HepG2 (cell line): ENCODE results near the gene GTSF1L. TPM values are rescaled to one million over a fixed set of nuclear protein-coding genes. Genes with fewer than 3 reads are reported as not detected.

Experiments used
- ATAC-seq: fragments of 200-7000 bp; cut with Tn5 transposase; 3 replicates; pipeline ENCODE4 v1.9.1; 2020; ENCODE audit warnings: mild to moderate bottlenecking, moderate library complexity
- BruUV-seq: library from RNA; stranded (reverse); fragments of 400-500 nt; replicated peaks from 2 replicates; lab custom pipeline; 2021; lab: Mats Ljungman, UMichigan
- CTCF ChIA-PET: fragments of 300-600 bp; formaldehyde crosslinking; extraction: SDS; loops from one replicate; lab custom pipeline; 2021; ENCODE audit warnings: low total read pairs, inconsistent platforms, low intra/inter-chr PET ratio; lab: Yijun Ruan, JAX
- POLR2A ChIA-PET: fragments of 350-600 bp; sonication (Branson Sonifier 250); formaldehyde crosslinking; loops from one replicate; lab custom pipeline; 2020; ENCODE audit warnings: antibody characterized with exemption, inconsistent platforms; lab: Yijun Ruan, JAX
- DNase-seq: peaks from one replicate; pipeline ENCODE4 v3.0.0-alpha.2; 2015; ENCODE audit warnings: low spot score
- FAIRE-seq: peaks from 3 replicates; lab custom pipeline; 2011; peaks lifted over from hg19 to GRCh38; lab: Jason Lieb, UNC
- H2AFZ ChIP-seq: one replicate; pipeline ENCODE4 v1.6.1; 2011; ENCODE audit warnings: low read length, inconsistent platforms
- H3K27ac ChIP-seq: fragments of 300-600 bp; 3 replicates; pipeline ENCODE4 v1.8.0; 2011; ENCODE audit warnings: mixed run types, mild to moderate bottlenecking, mixed read lengths, low read length, inconsistent platforms; ENCODE audit not compliant: insufficient read depth; ENCODE audit errors: extremely low read length
- H3K27me3 ChIP-seq, 2 experiments: fragments of 200-600 bp in 1 of 2; 2 replicates in 1 of 2; 3 replicates in 1 of 2; pipeline versions ENCODE4 v1.6.0 to v1.8.0; 2011; ENCODE audit warnings: low read length in 2 of 2, mild to moderate bottlenecking in 2 of 2, moderate library complexity in 2 of 2, inconsistent platforms in 1 of 2; ENCODE audit not compliant: insufficient read depth in 2 of 2, control insufficient read depth in 1 of 2
- H3K36me3 ChIP-seq, 2 experiments: fragments of 200-600 bp in 1 of 2; replicated peaks in 1 of 2; 2 replicates in 1 of 2; 3 replicates in 1 of 2; pipeline versions ENCODE4 v1.5.1 to v1.8.0; 2011; ENCODE audit warnings: low read length in 2 of 2, inconsistent platforms in 1 of 2; ENCODE audit not compliant: insufficient read depth in 2 of 2, control insufficient read depth in 1 of 2
- H3K4me1 ChIP-seq: 2 replicates; pipeline ENCODE4 v1.5.1; 2012; ENCODE audit warnings: low read length, inconsistent platforms; ENCODE audit not compliant: insufficient read depth
- H3K4me2 ChIP-seq: 2 replicates; pipeline ENCODE4 v1.6.0; 2011; ENCODE audit warnings: low read depth, low read length, inconsistent platforms
- H3K4me3 ChIP-seq, 3 experiments: fragments of 200-600 bp in 1 of 3; sonication (generic), shearing (Covaris generic) in 1 of 3; replicated peaks in 1 of 3; 2 replicates each; pipeline ENCODE4 v1.5.1; 2011 to 2016; ENCODE audit warnings: low read length in 3 of 3, inconsistent platforms in 2 of 3, low read depth in 2 of 3, mild to moderate bottlenecking in 2 of 3, control low read depth in 1 of 3, mixed read lengths in 1 of 3; ENCODE audit not compliant: insufficient read depth in 1 of 3
- H3K79me2 ChIP-seq: one replicate; pipeline ENCODE4 v1.6.1; 2011; ENCODE audit warnings: low read length, inconsistent platforms; ENCODE audit not compliant: insufficient read depth
- H3K9ac ChIP-seq: 2 replicates; pipeline ENCODE4 v1.6.0; 2011; ENCODE audit warnings: mild to moderate bottlenecking, low read depth, low read length, inconsistent platforms; ENCODE audit not compliant: insufficient read depth
- H3K9me3 ChIP-seq: 2 replicates; pipeline ENCODE4 v1.5.1; 2012; ENCODE audit warnings: mild to moderate bottlenecking, low read length
- H4K20me1 ChIP-seq: 2 replicates; pipeline ENCODE4 v1.6.0; 2011; ENCODE audit warnings: inconsistent platforms, mild to moderate bottlenecking, low read length, moderate library complexity; ENCODE audit not compliant: insufficient read depth
- BCLAF1 ChIP-seq: fragments of 450-650 bp; IDR thresholded peaks from 2 replicates; pipeline ENCODE4 v1.6.1; 2017; ENCODE audit warnings: mild to moderate bottlenecking
- EP300 ChIP-seq, 3 experiments: sonication (generic) in 1 of 3; formaldehyde crosslinking in 1 of 3; IDR thresholded peaks; 2 replicates each; pipeline versions ENCODE4 v1.5.1 to v1.6.1; 2011 to 2020; ENCODE audit warnings: low read depth in 2 of 3, low read length in 2 of 3, borderline replicate concordance in 1 of 3, improper control_type of control experiment in 1 of 3, mild to moderate bottlenecking in 1 of 3, missing genetic modification reagents in 1 of 3, moderate library complexity in 1 of 3
- HNRNPK ChIP-seq: fragments of 200-400 bp; formaldehyde crosslinking; IDR thresholded peaks from 2 replicates; pipeline ENCODE4 v1.6.1; 2018; ENCODE audit warnings: low read length, low read depth, moderate library complexity, mild to moderate bottlenecking; ENCODE audit not compliant: poor library complexity, severe bottlenecking
- IKZF1 ChIP-seq: fragments of 450-650 bp; IDR thresholded peaks from 2 replicates; pipeline ENCODE4 v1.7.1; 2016
- RORA ChIP-seq: sonication (generic); formaldehyde crosslinking; IDR thresholded peaks from 2 replicates; pipeline ENCODE4 v1.5.0; 2020; ENCODE audit warnings: mild to moderate bottlenecking, missing genetic modification reagents, moderate library complexity
- SMAD9 ChIP-seq: sonication (generic); formaldehyde crosslinking; IDR thresholded peaks from 2 replicates; pipeline ENCODE4 v1.5.1; 2020; ENCODE audit warnings: mild to moderate bottlenecking, missing genetic modification reagents
- ZUFSP ChIP-seq: sonication (generic); formaldehyde crosslinking; IDR thresholded peaks from 2 replicates; pipeline ENCODE4 v1.9.0; 2021; ENCODE audit warnings: missing genetic modification reagents, mild to moderate bottlenecking, borderline replicate concordance
- WGBS: methylation state at CpG from one replicate; pipeline ENCODE4 v1.1.6; 2017; ENCODE audit warnings: low lambda C conversion rate; 5-methylcytosine and 5-hydroxymethylcytosine counted together
- in situ Hi-C: cut with HindIII; loops from 2 replicates; pipeline ENCODE4 v1.10.0; 2017; ENCODE audit warnings: low pct_unique_long_range_greater_than_20kb; ENCODE audit not compliant: extremely low pct_ligation_motif_present
- intact Hi-C: fragments of 100-400 bp; cut with micrococcal nuclease; formaldehyde crosslinking; loops from one replicate; pipeline ENCODE4 v1.10.0; 2022; ENCODE audit not compliant: unreplicated experiment
- polyA plus RNA-seq, 8 experiments: library from polyadenylated mRNA; depleted of rRNA in 3 of 8; stranded (reverse) in 7 of 8; unstranded in 1 of 8; fragments of >200 nt; fragmentation: Illumina TruSeq in 4 of 8; extraction: Trizol in 4 of 8; gene quantifications; 2 replicates each; pipeline versions ENCODE4 v1.2.1 to v1.2.3, GENCODE V29; 2011 to 2016; ENCODE audit warnings: low read depth in 4 of 8, missing spikeins in 1 of 8, mixed read lengths in 1 of 8; ENCODE audit not compliant: insufficient read depth in 1 of 8
- total RNA-seq, 5 experiments: library from RNA; depleted of rRNA; stranded (reverse); fragments of >200 nt; fragmentation: Illumina TruSeq; extraction: Trizol; gene quantifications; 2 replicates each; pipeline ENCODE4 v1.2.3, GENCODE V29; 2016; ENCODE audit warnings: low read depth in 1 of 5

GTSF1L gene
- total and polyA plus RNA-seq, 2 of the 13 experiments (the other 11 are each of a cell fraction or from before 2014, with no cell fraction given): not detected

- TF ChIP-seq BCLAF1: no peak
- no peak for TF ChIP-seq SMAD9 (CRISPR knock-in tag)
- TF ChIP-seq IKZF1: no peak
- TF ChIP-seq HNRNPK: peak; percentile 2
- no peak for TF ChIP-seq ZUFSP (CRISPR knock-in tag)
Measured at GRCh38 chr20:43770342-43770741, 43.5 kb upstream of the GTSF1L start (continued).

GRCh38 chr20:43767686-43768474 lies 41.1 kb upstream of the GTSF1L start:
- no peaks in the 10 kb centered on the region for H3K4me1 ChIP-seq
- POLR2A ChIA-PET: no interaction called here
- no peak for DNase-seq
- no peaks in the 10 kb centered on the region for H4K20me1 ChIP-seq
- CTCF ChIA-PET: no interaction called here
- no peaks in the 10 kb centered on the region for H3K79me2 ChIP-seq
- under 1% methylated on average over 5 of the region's 5 CpGs for WGBS
- no peak overlapping the region for H3K9ac ChIP-seq
- intact Hi-C loops (no loop called here), in situ Hi-C loops (no loop called here)
- no peak overlapping the region for H2AFZ ChIP-seq
- no peak for FAIRE-seq
- no peak overlapping the region for H3K27ac ChIP-seq
- no peak overlapping the region for H3K4me3 ChIP-seq
- H3K4me2 ChIP-seq: no peak overlapping the region
- no peaks in the 10 kb centered on the region for H3K36me3 ChIP-seq
- BruUV-seq: no TSS peak
- H3K27me3 ChIP-seq: peaks cover 6 to 47% of the 10 kb centered on the region in 2 experiments
- no peaks in the 10 kb centered on the region for H3K9me3 ChIP-seq
- TF ChIP-seq RORA (CRISPR knock-in tag): no peak
- no peak for TF ChIP-seq EP300 (IDR thresholded peaks at IDR 0.05; ENCODE audit: low read depth in 2 of 2, low read length in 2 of 2)
- no peak for TF ChIP-seq EP300 (CRISPR knock-in tag; IDR thresholded peaks at IDR 0.05; ENCODE audit: borderline replicate concordance)
- ATAC-seq: no peak
